ENCODE data around the gene PARVG.

DNA sequence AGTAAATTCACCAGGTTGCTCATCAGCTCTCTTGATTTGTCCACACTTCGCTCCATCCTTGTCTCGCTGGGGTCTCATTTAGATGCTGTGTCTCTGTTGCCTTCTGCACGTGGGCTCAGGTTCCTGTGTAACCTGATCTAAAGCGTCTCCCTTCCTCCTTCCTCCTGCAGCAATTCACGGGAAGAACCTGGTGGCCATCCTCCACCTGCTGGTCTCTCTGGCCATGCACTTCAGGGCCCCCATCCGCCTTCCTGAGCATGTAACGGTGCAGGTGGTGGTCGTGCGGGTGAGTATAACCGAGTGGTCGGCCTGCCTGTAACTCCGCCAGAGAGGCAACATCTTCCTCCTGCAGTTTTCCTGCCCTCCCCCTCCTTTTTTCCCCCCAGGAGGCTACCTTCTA is 48.0 kb upstream of the PARVG start:
- TF ChIP-seq, protein P1, sequence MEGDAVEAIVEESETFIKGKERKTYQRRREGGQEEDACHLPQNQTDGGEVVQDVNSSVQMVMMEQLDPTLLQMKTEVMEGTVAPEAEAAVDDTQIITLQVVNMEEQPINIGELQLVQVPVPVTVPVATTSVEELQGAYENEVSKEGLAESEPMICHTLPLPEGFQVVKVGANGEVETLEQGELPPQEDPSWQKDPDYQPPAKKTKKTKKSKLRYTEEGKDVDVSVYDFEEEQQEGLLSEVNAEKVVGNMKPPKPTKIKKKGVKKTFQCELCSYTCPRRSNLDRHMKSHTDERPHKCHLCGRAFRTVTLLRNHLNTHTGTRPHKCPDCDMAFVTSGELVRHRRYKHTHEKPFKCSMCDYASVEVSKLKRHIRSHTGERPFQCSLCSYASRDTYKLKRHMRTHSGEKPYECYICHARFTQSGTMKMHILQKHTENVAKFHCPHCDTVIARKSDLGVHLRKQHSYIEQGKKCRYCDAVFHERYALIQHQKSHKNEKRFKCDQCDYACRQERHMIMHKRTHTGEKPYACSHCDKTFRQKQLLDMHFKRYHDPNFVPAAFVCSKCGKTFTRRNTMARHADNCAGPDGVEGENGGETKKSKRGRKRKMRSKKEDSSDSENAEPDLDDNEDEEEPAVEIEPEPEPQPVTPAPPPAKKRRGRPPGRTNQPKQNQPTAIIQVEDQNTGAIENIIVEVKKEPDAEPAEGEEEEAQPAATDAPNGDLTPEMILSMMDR (IDR thresholded peaks at IDR 0.05) = no peak
- TF ChIP-seq POLR2AphosphoS5 (IDR thresholded peaks at IDR 0.05) (no peak), POLR2A (IDR thresholded peaks at IDR 0.05) (no peak)

Measured in breast epithelium (tissue), 3 donors.